Right atrium auricular region (tissue), 2 donors: Measurements from ENCODE around the gene ZDHHC6. TPM values are rescaled to one million over a fixed set of nuclear protein-coding genes. Genes with fewer than 3 reads are reported as not detected.

Experiments used
- DNase-seq: peaks from one replicate; pipeline ENCODE4 v3.0.0-alpha.2; 2019; ENCODE audit warnings: low spot score
- H3K27ac ChIP-seq, 2 donors: fragments of 200-600 bp; sonication (generic); 1 replicate in 1 of 2; 2 replicates in 1 of 2; pipeline ENCODE4 v1.5.1; 2016 to 2019
- H3K27me3 ChIP-seq, 2 donors: fragments of 200-600 bp; sonication (generic); one replicate each; pipeline versions ENCODE4 v1.5.1 to v1.6.0; 2017 to 2019
- H3K36me3 ChIP-seq: fragments of 200-600 bp; sonication (generic); one replicate; pipeline ENCODE4 v1.5.1; 2016
- H3K4me1 ChIP-seq, 2 donors: fragments of 200-600 bp; sonication (generic); one replicate each; pipeline versions ENCODE4 v1.5.1 to v1.6.0; 2017 to 2019
- H3K4me3 ChIP-seq, 2 donors: fragments of 200-600 bp; sonication (generic); 1 replicate in 1 of 2; 2 replicates in 1 of 2; pipeline ENCODE4 v1.5.1; 2017 to 2019; ENCODE audit warnings: mild to moderate bottlenecking in 1 of 2, moderate library complexity in 1 of 2
- H3K9me3 ChIP-seq, 2 donors: fragments of 200-600 bp; sonication (generic); one replicate each; pipeline ENCODE4 v1.5.1; 2019
- CTCF ChIP-seq, 2 donors: fragments of 200-600 bp; sonication (generic); IDR thresholded peaks; one replicate each; pipeline ENCODE4 v1.5.1; 2019; ENCODE audit warnings: antibody characterized with exemption in 2 of 2
- total RNA-seq, 2 donors: library from RNA; depleted of rRNA; stranded (reverse); fragments of >200 nt; gene quantifications; one replicate each; pipeline ENCODE4 v1.1.0, GENCODE V29; 2016

ZDHHC6 gene
- total RNA-seq, 2 donors from 2014 or later: 11.0 to 12.8 TPM

- no peak overlapping the region for H3K27ac ChIP-seq
- no peaks in the 10 kb centered on the region for H3K27me3 ChIP-seq
- H3K4me1 ChIP-seq: no peaks in the 10 kb centered on the region
- TF ChIP-seq CTCF (IDR thresholded peaks at IDR 0.05): no peak
- no peaks in the 10 kb centered on the region for H3K36me3 ChIP-seq
- H3K9me3 ChIP-seq: no peaks in the 10 kb centered on the region
- no peak for DNase-seq
- H3K4me3 ChIP-seq: no peak overlapping the region
Measured at GRCh38 chr10:112484399-112484798, 37.7 kb upstream of the ZDHHC6 start.

DNA sequence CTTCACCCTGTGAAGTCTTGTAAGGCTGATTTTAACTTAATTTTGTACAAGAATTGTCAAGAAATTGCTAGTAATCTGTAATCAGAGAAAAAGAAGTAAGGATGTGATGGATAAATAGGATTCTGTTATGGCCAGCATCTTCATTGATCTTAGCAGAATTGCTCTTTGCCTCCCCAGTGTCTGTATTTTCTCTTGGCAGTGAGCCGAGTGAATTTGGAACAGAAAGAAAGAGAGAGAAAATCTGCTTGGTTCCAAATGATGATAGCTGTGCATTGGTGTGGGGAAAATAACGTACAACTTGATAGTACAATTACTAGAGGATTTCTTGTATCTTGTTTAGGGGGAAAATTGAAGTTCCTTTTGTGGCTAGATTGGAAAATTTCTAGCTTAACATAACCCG, 34.9 kb upstream of the ZDHHC6 start:
- no peaks in the 10 kb centered on the region for H3K27me3 ChIP-seq
- H3K27ac ChIP-seq: no peak overlapping the region
- no peak overlapping the region for H3K4me3 ChIP-seq
- no peak for TF ChIP-seq CTCF (IDR thresholded peaks at IDR 0.05)
- no peaks in the 10 kb centered on the region for H3K9me3 ChIP-seq
- H3K36me3 ChIP-seq: no peaks in the 10 kb centered on the region
- no peaks in the 10 kb centered on the region for H3K4me1 ChIP-seq
- no peak for DNase-seq

DNA sequence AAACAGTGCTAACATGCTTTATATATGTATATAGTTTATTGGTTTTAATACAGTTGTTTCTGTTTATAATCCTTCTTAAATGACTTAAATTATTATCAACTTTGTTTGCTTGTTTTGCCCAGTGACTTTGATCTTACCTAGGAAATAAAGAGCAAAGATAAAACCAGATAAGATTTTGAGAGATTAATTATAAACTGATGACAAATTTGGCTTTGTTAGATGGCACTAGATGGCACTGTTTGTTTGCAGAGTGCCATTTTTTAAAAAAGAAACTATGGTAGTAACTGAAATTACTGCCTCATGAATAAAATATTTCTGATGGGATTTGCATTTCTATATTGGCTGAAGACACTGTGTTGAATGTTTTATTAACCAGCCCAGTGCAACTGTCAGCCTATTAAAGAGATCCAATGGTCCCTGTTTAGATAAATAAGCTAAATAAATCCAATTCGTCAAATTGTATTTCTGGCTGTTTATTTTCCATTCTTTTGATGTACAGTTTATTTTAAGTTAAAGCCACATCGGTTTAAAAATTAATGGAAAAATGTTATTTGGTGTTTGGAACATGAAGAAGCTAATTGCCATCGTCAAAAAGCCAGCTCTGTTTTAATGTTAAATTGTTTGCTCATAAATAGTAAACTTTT, 29.0 kb upstream of the ZDHHC6 start:
- peak in 1 of 2 donors; percentile 55 for TF ChIP-seq CTCF (IDR thresholded peaks at IDR 0.05)
- Histone ChIP-seq H3K9me3 (no peaks in the 10 kb centered on the region), H3K27ac (no peak overlapping the region), H3K27me3 (no peaks in the 10 kb centered on the region), H3K4me1 (no peaks in the 10 kb centered on the region), H3K36me3 (no peaks in the 10 kb centered on the region), H3K4me3 (no peak overlapping the region)
- DNase-seq: no peak

DNA sequence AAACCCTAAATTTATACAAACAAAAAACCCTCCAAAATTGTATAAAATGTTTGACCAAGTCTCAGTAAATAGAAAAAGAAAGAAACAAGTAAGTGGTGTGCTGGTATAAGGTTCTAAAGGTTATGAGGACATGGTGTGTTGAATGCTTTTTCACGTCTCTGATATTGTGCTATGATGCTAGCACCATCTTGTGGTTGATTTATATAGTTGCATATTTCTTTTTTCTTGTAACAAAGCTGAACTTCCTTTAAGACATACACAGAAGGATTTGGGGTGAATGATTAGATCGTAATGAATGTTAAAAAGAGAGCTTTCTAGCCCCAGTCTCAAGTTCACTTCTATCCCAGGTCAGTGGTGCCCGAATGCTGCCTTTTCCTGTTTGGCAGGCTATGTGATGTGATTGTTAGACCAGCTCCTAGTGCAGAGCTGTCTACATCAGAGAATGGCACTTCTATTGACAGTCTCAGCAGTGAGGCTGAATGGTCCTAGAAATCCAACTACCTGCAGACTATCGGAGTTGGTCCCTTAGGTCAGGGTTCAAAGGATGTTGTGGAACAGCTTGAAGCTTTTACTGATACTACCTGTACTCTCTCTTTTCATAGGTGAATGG, 25.3 kb upstream of the ZDHHC6 start:
- no peaks in the 10 kb centered on the region for H3K4me1 ChIP-seq
- H3K4me3 ChIP-seq: no peak overlapping the region
- no peak overlapping the region for H3K27ac ChIP-seq
- H3K27me3 ChIP-seq: no peaks in the 10 kb centered on the region
- H3K9me3 ChIP-seq: no peaks in the 10 kb centered on the region
- no peak for DNase-seq
- peak; percentile 59 to 79 for TF ChIP-seq CTCF (IDR thresholded peaks at IDR 0.05)
- H3K36me3 ChIP-seq: no peaks in the 10 kb centered on the region

DNA sequence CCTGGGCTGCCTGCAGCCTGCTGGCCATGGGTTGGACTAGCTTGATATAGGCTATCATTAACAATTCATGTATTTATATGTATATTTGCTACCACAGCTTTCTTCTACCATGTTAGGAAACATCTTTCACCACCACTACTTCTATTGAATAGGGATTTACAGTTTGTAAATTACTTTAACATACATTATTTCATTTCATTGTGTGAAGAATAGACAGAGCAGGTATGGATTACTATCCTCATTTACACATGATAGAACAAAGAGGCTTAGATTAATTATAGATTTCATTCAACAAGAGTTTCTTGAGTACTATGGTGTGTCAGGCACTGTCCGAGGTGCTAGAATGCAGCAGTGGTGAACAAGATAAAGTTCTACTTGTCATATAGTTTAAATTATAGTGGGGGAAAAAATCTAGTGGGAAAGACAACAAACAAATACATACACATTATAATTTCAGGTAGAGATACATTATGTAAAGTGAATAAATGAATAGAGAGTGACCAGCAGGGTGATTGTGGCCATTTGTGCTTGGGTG, 20.9 kb upstream of the ZDHHC6 start:
- Histone ChIP-seq H3K36me3 (peaks cover 6% of the 10 kb centered on the region), H3K27ac (no peak overlapping the region), H3K27me3 (no peaks in the 10 kb centered on the region), H3K9me3 (no peaks in the 10 kb centered on the region), H3K4me1 (no peaks in the 10 kb centered on the region), H3K4me3 (no peak overlapping the region)
- TF ChIP-seq CTCF (IDR thresholded peaks at IDR 0.05): no peak
- DNase-seq: no peak
